Urinary bladder (tissue), 4 donors: ENCODE results near the gene SMARCA1. TPM values are rescaled to one million over a fixed set of nuclear protein-coding genes. Genes with fewer than 3 reads are reported as not detected.
"Not testable (repeated sequence)": the region's sequence is repeated elsewhere in the genome, so short reads cannot be mapped to it uniquely, and the experiment has no call there.

ENCODE experiments used
- DNase-seq: peaks from one replicate; pipeline ENCODE4 v3.0.0-alpha.2; 2015; ENCODE audit errors: extremely low spot score
- H3K27ac ChIP-seq: one replicate; pipeline ENCODE4 v1.5.1; 2013; ENCODE audit warnings: low read depth, mild to moderate bottlenecking, moderate library complexity
- H3K36me3 ChIP-seq: one replicate; pipeline ENCODE4 v1.6.1; 2013; ENCODE audit warnings: mild to moderate bottlenecking, moderate library complexity; ENCODE audit not compliant: insufficient read depth
- H3K4me1 ChIP-seq: one replicate; pipeline ENCODE4 v1.6.1; 2013; ENCODE audit warnings: mild to moderate bottlenecking, moderate library complexity; ENCODE audit not compliant: insufficient read depth
- H3K4me3 ChIP-seq: one replicate; pipeline ENCODE4 v1.5.1; 2013; ENCODE audit warnings: low read depth, low read length
- WGBS: extraction: QIAGEN DNeasy Blood & Tissue Kit; methylation state at CpG from one replicate; pipeline ENCODE4 v1.1.7; 2013; 5-methylcytosine and 5-hydroxymethylcytosine counted together
- polyA plus RNA-seq: library from polyadenylated mRNA; stranded (reverse); fragments of 200-250 nt; gene quantifications from one replicate; pipeline ENCODE4 v1.2.3, GENCODE V29; 2013
- total RNA-seq: library from RNA; depleted of rRNA; stranded (reverse); fragments of >200 nt; gene quantifications from one replicate; pipeline ENCODE4 v1.2.3, GENCODE V29; 2014
- donor health status: healthy with polysubstance abuse.
- donor health status: healthy.

SMARCA1 gene, protein sequence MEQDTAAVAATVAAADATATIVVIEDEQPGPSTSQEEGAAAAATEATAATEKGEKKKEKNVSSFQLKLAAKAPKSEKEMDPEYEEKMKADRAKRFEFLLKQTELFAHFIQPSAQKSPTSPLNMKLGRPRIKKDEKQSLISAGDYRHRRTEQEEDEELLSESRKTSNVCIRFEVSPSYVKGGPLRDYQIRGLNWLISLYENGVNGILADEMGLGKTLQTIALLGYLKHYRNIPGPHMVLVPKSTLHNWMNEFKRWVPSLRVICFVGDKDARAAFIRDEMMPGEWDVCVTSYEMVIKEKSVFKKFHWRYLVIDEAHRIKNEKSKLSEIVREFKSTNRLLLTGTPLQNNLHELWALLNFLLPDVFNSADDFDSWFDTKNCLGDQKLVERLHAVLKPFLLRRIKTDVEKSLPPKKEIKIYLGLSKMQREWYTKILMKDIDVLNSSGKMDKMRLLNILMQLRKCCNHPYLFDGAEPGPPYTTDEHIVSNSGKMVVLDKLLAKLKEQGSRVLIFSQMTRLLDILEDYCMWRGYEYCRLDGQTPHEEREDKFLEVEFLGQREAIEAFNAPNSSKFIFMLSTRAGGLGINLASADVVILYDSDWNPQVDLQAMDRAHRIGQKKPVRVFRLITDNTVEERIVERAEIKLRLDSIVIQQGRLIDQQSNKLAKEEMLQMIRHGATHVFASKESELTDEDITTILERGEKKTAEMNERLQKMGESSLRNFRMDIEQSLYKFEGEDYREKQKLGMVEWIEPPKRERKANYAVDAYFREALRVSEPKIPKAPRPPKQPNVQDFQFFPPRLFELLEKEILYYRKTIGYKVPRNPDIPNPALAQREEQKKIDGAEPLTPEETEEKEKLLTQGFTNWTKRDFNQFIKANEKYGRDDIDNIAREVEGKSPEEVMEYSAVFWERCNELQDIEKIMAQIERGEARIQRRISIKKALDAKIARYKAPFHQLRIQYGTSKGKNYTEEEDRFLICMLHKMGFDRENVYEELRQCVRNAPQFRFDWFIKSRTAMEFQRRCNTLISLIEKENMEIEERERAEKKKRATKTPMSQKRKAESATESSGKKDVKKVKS
- total RNA-seq = 96.0 TPM
- polyA plus RNA-seq = 30.0 TPM

DNA sequence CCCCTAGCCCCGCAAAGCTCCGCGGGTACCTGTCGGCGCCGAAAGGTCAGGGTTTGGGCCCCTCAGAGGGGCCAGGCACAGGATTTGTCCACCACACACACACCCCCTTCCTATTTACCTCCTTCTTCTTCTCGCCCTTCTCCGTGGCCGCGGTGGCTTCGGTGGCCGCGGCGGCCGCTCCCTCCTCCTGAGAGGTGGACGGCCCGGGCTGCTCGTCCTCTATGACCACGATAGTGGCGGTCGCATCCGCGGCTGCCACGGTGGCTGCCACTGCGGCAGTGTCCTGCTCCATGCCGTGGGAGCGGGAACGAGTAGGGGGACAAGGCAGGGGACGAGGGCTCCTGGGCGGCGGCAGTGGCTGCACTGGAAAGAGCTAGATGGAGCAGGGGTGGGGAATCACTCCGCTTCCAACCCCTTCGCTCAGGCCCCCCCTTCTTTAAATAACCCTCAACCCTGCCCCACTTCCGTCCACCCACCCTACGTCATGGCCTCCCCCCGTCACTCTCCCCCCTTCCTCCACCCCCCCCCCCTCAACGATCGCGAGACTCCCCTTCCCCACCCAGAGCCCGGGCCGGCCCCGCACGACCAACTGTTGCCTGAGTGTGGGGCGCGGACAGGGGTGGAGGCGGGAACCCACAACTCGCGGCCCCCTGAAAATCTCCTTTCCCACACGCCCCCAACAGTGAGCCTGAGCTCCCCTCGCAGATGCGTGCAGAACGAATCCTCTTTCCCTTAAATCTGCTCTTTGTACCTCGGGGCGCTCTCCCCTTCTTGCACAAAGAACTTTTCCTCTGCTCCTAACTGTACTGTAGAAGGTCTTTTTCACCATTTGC lies at the start of gene SMARCA1:
Gene SMARCA1 (minus strand): TSS at position 412 of the 833 bp plus-strand sequence. CDS start 120 bp downstream, at position 292.
- no peaks in the 10 kb centered on the region for H3K36me3 ChIP-seq
- peak within 1 kb of the TSS; percentile 85 for H3K4me3 ChIP-seq
- DNase-seq = no peak
- peak within 1 kb of the TSS; percentile 44 for H3K27ac ChIP-seq
- H3K4me1 ChIP-seq = no peaks in the 10 kb centered on the region
- WGBS = under 1% methylated on average over 52 of the region's 54 CpGs

DNA sequence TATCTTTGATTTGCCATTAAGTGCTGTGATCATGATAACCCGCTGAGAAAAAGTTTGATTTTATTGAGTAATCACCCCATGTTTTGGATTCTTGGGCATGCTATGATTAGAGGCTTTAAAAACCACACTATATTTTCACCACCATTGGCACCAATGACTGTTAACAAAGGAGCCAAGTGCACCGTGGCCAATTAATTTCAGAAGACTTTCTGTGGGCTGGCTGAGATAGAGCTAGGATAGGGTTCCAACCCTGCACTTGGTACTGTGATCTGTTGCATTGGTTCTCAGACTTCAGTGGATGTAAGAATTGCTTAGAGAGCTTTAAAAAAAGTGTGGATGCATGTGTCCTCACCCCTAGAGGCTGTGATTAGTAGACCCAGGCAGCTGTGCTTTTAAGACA lies 49.1 kb upstream of the SMARCA1 start:
- H3K27ac ChIP-seq = no peak overlapping the region
- no peaks in the 10 kb centered on the region for H3K36me3 ChIP-seq
- DNase-seq = no peak
- 78% methylated on average over 2 of the region's 2 CpGs for WGBS
- H3K4me3 ChIP-seq = no peak overlapping the region
- no peaks in the 10 kb centered on the region for H3K4me1 ChIP-seq

GRCh38 chrX:129568349-129568748 lies 45.1 kb upstream of the SMARCA1 start:
- 95% methylated on average over 3 of the region's 3 CpGs for WGBS
- no peak overlapping the region for H3K4me3 ChIP-seq
- no peaks in the 10 kb centered on the region for H3K4me1 ChIP-seq
- no peaks in the 10 kb centered on the region for H3K36me3 ChIP-seq
- no peak overlapping the region for H3K27ac ChIP-seq
- no peak for DNase-seq

DNA sequence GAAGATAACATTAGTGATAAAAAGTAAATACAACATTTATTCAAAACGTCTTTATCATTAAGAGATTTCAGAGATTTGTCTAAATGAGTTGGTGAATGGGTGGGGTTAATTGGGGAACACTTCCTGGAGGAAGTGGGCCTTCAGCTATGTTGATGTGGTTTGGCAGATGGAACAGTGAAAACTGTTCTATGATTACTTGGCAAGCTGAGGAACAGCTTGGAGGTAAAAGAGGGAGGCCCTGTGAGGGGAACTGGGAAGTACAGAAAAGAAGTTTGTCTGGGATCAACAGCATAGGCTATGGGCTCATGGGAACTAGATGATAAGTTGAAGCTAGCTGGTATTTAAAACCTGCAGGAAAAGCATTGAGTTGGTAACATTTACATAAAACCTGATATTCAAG lies 42.8 kb upstream of the SMARCA1 start:
- Histone ChIP-seq H3K36me3 (no peaks in the 10 kb centered on the region), H3K4me3 (no peak overlapping the region), H3K4me1 (no peaks in the 10 kb centered on the region), H3K27ac (no peak overlapping the region)
- 5% methylated on average over 1 of the region's 1 CpG for WGBS
- no peak for DNase-seq

DNA sequence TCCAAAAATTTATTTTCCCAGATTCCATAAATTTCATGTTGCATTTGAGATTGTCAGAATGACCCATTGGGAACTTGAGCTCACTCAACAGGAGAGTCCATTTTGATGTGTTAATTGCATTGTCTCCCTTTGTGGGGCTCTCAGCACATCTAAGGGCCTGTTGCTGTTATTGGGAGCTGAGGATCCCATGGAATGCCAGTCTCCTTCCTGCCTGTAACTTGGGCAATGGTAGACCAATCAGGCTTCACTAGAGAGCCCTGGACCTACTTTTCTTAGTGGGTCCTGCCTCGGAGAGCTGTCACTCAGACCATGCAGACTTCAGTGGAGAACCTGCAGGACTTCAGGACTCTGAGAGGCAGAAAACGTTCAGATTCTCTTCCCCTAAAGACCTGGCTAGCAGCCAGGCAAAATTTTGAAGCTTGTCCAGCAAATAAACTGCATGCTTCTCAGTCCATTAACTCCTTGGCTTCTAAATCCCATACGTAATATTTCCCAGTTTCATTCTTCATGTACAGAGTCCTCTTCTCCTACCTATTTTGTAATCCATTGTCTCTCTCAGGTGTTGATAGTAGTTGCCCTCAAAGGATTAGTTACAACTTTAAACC lies 41.9 kb upstream of the SMARCA1 start:
- WGBS = 12% methylated on average over 3 of the region's 3 CpGs
- Histone ChIP-seq H3K4me1 (no peaks in the 10 kb centered on the region), H3K36me3 (no peaks in the 10 kb centered on the region), H3K27ac (no peak overlapping the region), H3K4me3 (no peak overlapping the region)
- DNase-seq = peak; percentile 20

DNA sequence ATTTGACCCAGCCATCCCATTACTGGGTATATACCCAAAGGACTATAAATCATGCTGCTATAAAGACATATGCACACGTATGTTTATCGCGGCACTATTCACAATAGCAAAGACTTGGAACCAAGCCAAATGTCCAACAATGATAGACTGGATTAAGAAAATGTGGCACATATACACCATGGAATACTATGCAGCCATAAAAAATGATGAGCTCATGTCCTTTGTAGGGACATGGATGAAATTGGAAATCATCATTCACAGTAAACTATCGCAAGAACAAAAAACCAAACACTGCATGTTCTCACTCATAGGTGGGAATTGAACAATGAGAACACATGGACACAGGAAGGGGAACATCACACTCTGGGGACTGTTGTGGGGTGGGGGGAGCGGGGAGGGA lies 41.1 kb upstream of the SMARCA1 start:
- H3K36me3 ChIP-seq, DNase-seq, H3K4me1 ChIP-seq, H3K27ac ChIP-seq, H3K4me3 ChIP-seq: not testable (repeated sequence)
- 98% methylated on average over 4 of the region's 5 CpGs for WGBS

- DNase-seq = no peak
- Histone ChIP-seq H3K4me3 (no peak overlapping the region), H3K4me1 (no peaks in the 10 kb centered on the region), H3K27ac (no peak overlapping the region), H3K36me3 (no peaks in the 10 kb centered on the region)
- WGBS = 91% methylated on average over 3 of the region's 3 CpGs
Measured at GRCh38 chrX:129561453-129561852, 38.2 kb upstream of the SMARCA1 start.

GRCh38 chrX:129559783-129560182 lies 36.5 kb upstream of the SMARCA1 start:
- H3K36me3 ChIP-seq = no peaks in the 10 kb centered on the region
- DNase-seq = no peak
- no peak overlapping the region for H3K27ac ChIP-seq
- WGBS = 88% methylated on average over 1 of the region's 1 CpG
- no peaks in the 10 kb centered on the region for H3K4me1 ChIP-seq
- no peak overlapping the region for H3K4me3 ChIP-seq

DNA sequence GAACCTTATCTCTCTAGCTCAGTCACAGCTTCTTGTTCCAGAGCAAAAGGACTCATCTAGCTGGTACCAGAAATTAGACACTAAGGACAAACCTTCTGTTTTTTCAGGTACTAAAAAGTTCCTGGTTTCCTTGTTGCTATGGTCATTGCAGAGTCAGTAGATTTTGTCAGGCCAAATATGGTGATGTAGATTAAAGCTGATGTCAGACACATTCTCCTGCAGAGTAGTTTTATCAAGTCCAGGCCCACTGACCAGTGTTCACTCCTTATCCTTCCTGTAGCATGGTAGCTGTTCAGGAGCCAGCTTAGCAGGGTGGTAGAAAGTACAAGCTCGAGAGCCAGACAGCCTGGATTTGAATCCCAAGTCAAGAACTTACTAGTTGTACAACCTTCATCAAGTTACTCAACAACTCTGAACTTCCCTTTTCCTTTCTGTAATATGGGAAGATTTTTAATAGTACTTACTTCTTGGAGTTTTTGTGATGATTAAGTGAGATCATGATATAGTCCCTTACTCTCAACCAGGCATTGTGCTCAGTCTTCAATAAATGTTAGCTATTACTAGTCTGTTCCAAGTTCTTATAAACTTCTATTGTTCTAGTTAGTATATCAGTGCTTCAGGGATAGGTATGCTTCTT lies 34.7 kb upstream of the SMARCA1 start:
- no peaks in the 10 kb centered on the region for H3K36me3 ChIP-seq
- no peaks in the 10 kb centered on the region for H3K4me1 ChIP-seq
- no peak for DNase-seq
- no peak overlapping the region for H3K4me3 ChIP-seq
- H3K27ac ChIP-seq = no peak overlapping the region
- 44% methylated on average over 1 of the region's 1 CpG for WGBS

DNA sequence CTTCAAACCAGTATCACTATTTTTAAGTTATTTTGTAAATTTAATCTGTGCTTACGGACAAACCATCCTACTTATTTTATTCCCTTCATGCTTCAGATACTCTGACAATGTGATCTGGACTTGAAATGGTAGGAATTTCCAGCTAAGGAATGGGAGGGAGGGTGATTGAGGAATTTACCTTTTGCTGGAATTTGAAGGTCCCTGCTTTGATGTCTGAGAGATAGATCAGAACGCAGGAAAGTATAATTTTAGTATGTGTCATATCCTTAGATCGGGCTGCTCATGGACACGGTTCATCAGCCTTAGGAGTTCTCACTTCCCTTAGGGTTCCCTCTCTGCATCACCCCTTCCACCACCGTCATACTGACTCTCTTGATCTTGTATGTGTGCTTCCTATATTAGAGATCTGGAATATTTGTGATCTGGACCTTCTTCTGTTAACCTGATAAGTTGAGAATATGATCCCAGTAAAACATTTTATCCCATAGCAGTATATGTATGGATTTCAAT lies 33.6 kb upstream of the SMARCA1 start:
- WGBS = 93% methylated on average over 5 of the region's 5 CpGs
- no peak for DNase-seq
- no peaks in the 10 kb centered on the region for H3K36me3 ChIP-seq
- H3K27ac ChIP-seq = no peak overlapping the region
- no peak overlapping the region for H3K4me3 ChIP-seq
- no peaks in the 10 kb centered on the region for H3K4me1 ChIP-seq

DNA sequence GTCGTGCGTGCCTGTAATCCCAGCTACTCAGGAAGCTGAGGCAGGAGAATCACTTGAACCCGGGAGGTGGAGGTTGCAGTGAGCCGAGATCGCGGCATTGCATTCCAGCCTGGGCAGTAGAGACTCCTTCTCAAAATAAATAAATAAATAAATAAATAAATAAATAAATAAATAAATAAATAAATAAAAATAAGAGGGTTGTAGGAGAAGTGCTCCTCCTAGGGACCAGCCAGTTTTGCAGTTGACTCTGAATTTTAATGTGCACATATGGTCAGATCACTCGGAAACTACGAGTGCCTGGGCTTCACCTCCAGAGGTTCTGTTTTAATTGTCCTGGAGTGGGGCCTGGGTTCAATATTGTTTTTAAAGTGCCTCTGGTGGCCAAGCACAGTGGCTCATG lies 31.5 kb upstream of the SMARCA1 start:
- not testable (repeated sequence) for H3K4me3 ChIP-seq, H3K36me3 ChIP-seq, H3K4me1 ChIP-seq, H3K27ac ChIP-seq, DNase-seq
- 95% methylated on average over 8 of the region's 8 CpGs for WGBS

- Histone ChIP-seq H3K36me3 (no peaks in the 10 kb centered on the region), H3K27ac (no peak overlapping the region), H3K4me1 (no peaks in the 10 kb centered on the region), H3K4me3 (no peak overlapping the region)
- WGBS = 93% methylated on average over 3 of the region's 3 CpGs
- no peak for DNase-seq
Measured at GRCh38 chrX:129553619-129554288, 30.5 kb upstream of the SMARCA1 start.
